Spleen (tissue), 7 donors: ENCODE measurements around the gene PCNX1.

Experiments used
- CTCF ChIP-seq, 11 experiments: fragments of 200-600 bp in 7 of 11; fragments of 450-650 bp in 4 of 11; sonication (generic) in 4 of 11; IDR thresholded peaks in 8 of 11; conservative IDR thresholded peaks in 3 of 11; 1 replicate in 7 of 11; 2 replicates in 4 of 11; pipeline versions ENCODE4 v1.4.0 to v1.8.0; 2016 to 2021; ENCODE audit warnings: antibody characterized with exemption in 11 of 11, inconsistent platforms in 4 of 11, mild to moderate bottlenecking in 1 of 11
- POLR2A ChIP-seq, 3 donors: fragments of 450-650 bp; IDR thresholded peaks; one replicate each; pipeline ENCODE4 v1.5.1; 2017; ENCODE audit warnings: antibody characterized with exemption in 3 of 3, mild to moderate bottlenecking in 1 of 3
- donor health status: DM: no; HTN: no; CAD: no; lungs with moderate emphysema.
- donor health status: DM: no; HTN: no; CAD: no.
- donor health status: DM: no; HTN: no; CAD: no.

- TF ChIP-seq CTCF (IDR thresholded peaks at IDR 0.05 in 8 of 11, conservative IDR thresholded peaks at IDR 0.05 in 3 of 11) (no peak), POLR2A (IDR thresholded peaks at IDR 0.05) (no peak)
Measured at GRCh38 chr14:71006200-71006563, 98.9 kb downstream of the PCNX1 start.
